Stimulated activated CD4-positive, alpha-beta T cell treated with anti-CD3 and anti-CD28 coated beads, Interleukin-4, amount 100 ng/mL, for 24 hours (primary cell): ENCODE results near the gene PMEPA1.

Source experiments
- DNase-seq: peaks from one replicate; pipeline ENCODE4 v3.0.0-alpha.2; 2020

The PMEPA1 gene

GRCh38 chr20:57709823-57710799 is at the start of gene PMEPA1:
Gene PMEPA1 (minus strand): TSS chr20:57710015. CDS start chr20:57709582, 433 bp downstream.
- DNase-seq = peak; percentile 91

GRCh38 chr20:57757767-57758166 is 48.0 kb upstream of the PMEPA1 start:
- DNase-seq = no peak

- no peak for DNase-seq
These were observed 47.1 kb upstream of the PMEPA1 start for GRCh38 chr20:57756921-57757320.

GRCh38 chr20:57756213-57756612 is 46.4 kb upstream of the PMEPA1 start:
- no peak for DNase-seq

GRCh38 chr20:57755609-57756008 is 45.8 kb upstream of the PMEPA1 start:
- DNase-seq = no peak

GRCh38 chr20:57754190-57754589 is 44.4 kb upstream of the PMEPA1 start:
- DNase-seq = no peak

GRCh38 chr20:57753332-57754164 is 43.7 kb upstream of the PMEPA1 start:
- DNase-seq = no peak

- DNase-seq = no peak
These were observed 41.6 kb upstream of the PMEPA1 start for GRCh38 chr20:57751411-57751810.

- DNase-seq = no peak
These were observed 40.1 kb upstream of the PMEPA1 start for GRCh38 chr20:57749869-57750268.

- no peak for DNase-seq
These were observed 39.4 kb upstream of the PMEPA1 start for GRCh38 chr20:57749131-57749690.

GRCh38 chr20:57748601-57749130 is 38.9 kb upstream of the PMEPA1 start:
- DNase-seq = peak; percentile 48

GRCh38 chr20:57747861-57748481 is 38.2 kb upstream of the PMEPA1 start:
- no peak for DNase-seq

GRCh38 chr20:57746832-57747404 is 37.1 kb upstream of the PMEPA1 start:
- no peak for DNase-seq

- no peak for DNase-seq
These were observed 36.4 kb upstream of the PMEPA1 start for GRCh38 chr20:57746201-57746600.

- no peak for DNase-seq
These were observed 34.4 kb upstream of the PMEPA1 start for GRCh38 chr20:57744206-57744605.

GRCh38 chr20:57743450-57744095 is 33.8 kb upstream of the PMEPA1 start:
- no peak for DNase-seq

GRCh38 chr20:57742507-57743181 is 32.8 kb upstream of the PMEPA1 start:
- no peak for DNase-seq

GRCh38 chr20:57738484-57738883 is 28.7 kb upstream of the PMEPA1 start:
- DNase-seq = no peak

GRCh38 chr20:57738053-57738452 is 28.2 kb upstream of the PMEPA1 start:
- DNase-seq = no peak

GRCh38 chr20:57737349-57737748 is 27.5 kb upstream of the PMEPA1 start:
- no peak for DNase-seq

GRCh38 chr20:57736738-57737347 is 27.0 kb upstream of the PMEPA1 start:
- no peak for DNase-seq
